ENCODE data around the gene CTAGE9. TPM values are rescaled to one million over a fixed set of nuclear protein-coding genes. Genes with fewer than 3 reads are reported as not detected.

The CTAGE9 gene
- total RNA-seq, 1 donor = not detected

- no peaks in the 10 kb centered on the region for H3K9me3 ChIP-seq (ENCODE audit: low read depth, low read length)
- no peak for DNase-seq (ENCODE audit: insufficient read length, low spot score, missing footprints)
- no peak overlapping the region for H2AFZ ChIP-seq (ENCODE audit: low read length)
- H3K27ac ChIP-seq (ENCODE audit: low read depth, low read length) = no peak overlapping the region
- no peaks in the 10 kb centered on the region for H3K27me3 ChIP-seq (ENCODE audit: insufficient read depth, low read length)
- H3K4me1 ChIP-seq (ENCODE audit: insufficient read depth, low read length) = no peaks in the 10 kb centered on the region
- H3K4me3 ChIP-seq (ENCODE audit: insufficient read depth, low read length) = no peak overlapping the region
- no peaks in the 10 kb centered on the region for H3K36me3 ChIP-seq (ENCODE audit: insufficient read depth, low read length)
- H3K4me2 ChIP-seq (ENCODE audit: insufficient read depth, low read length) = no peak overlapping the region
- H3K79me2 ChIP-seq (ENCODE audit: insufficient read depth, low read length) = no peaks in the 10 kb centered on the region
- no peaks in the 10 kb centered on the region for H4K20me1 ChIP-seq (ENCODE audit: insufficient read depth, low read length)
- no peak for TF ChIP-seq CTCF (IDR thresholded peaks at IDR 0.05; ENCODE audit: extremely low read depth, low read depth, low read length)
These were observed 18.8 kb downstream of the CTAGE9 start for GRCh38 chr6:131692031-131692430.

- Histone ChIP-seq H3K4me1 (ENCODE audit: insufficient read depth, low read length) (no peaks in the 10 kb centered on the region), H4K20me1 (ENCODE audit: insufficient read depth, low read length) (no peaks in the 10 kb centered on the region)
- no peak for DNase-seq (ENCODE audit: insufficient read length, low spot score, missing footprints)
These were observed 22.5 kb downstream of the CTAGE9 start for GRCh38 chr6:131688286-131688685.

DNA sequence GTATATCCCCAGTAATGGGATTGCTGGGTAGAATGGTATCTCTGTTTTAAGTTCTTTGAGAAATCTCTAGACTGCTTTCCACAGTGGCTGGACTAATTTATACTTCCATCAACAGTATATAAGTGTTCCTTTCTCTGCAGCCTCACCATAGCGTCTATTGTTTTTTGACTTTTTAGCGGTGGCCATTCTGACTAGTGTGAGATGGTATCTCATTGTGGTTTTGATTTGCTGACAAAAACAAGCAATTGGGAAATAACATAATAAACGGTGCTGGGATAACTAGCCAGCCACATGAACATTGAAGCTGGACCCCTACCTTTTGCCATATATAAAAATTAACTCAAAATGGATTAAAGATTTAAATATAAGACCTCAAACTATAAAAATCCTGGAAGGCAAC lies 23.8 kb downstream of the CTAGE9 start:
- TF ChIP-seq CTCF (IDR thresholded peaks at IDR 0.05; ENCODE audit: extremely low read depth, low read depth, low read length) = no peak

More at GRCh38 chr6:131688286-131688685, 22.5 kb downstream of the CTAGE9 start:
- TF ChIP-seq CTCF (IDR thresholded peaks at IDR 0.05; ENCODE audit: extremely low read depth, low read depth, low read length) = no peak
- H3K4me3 ChIP-seq (ENCODE audit: insufficient read depth, low read length) = no peak overlapping the region
- H3K79me2 ChIP-seq (ENCODE audit: insufficient read depth, low read length) = no peaks in the 10 kb centered on the region
- H3K4me2 ChIP-seq (ENCODE audit: insufficient read depth, low read length) = no peak overlapping the region
- no peaks in the 10 kb centered on the region for H3K27me3 ChIP-seq (ENCODE audit: insufficient read depth, low read length)
- H3K36me3 ChIP-seq (ENCODE audit: insufficient read depth, low read length) = no peaks in the 10 kb centered on the region
- no peaks in the 10 kb centered on the region for H3K9me3 ChIP-seq (ENCODE audit: low read depth, low read length)
- H3K27ac ChIP-seq (ENCODE audit: low read depth, low read length) = no peak overlapping the region
- H2AFZ ChIP-seq (ENCODE audit: low read length) = no peak overlapping the region

DNA sequence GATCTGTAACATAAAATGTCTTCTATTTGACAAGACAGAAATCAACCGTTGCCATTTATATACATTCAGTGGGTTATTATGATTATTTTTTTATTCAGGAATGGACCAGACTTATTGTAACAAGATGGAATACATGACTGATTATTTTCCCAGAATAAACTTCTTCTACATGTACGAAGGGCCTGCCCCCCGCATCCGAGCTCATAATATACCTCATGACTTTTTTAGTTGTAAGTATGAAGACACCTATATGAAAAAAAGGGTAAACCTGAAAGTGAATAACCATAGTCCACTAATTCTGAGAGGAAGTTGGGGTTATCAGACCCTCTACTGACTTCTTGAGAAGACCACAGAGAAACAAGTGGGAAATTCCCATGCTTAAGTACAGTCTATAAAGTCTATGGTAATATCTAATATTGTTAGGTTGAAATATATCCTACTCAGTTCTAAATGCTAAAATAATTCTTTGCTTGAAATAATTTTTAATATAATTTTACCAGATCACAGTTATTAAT lies 25.5 kb downstream of the CTAGE9 start:
- Histone ChIP-seq H3K4me1 (ENCODE audit: insufficient read depth, low read length) (no peaks in the 10 kb centered on the region), H3K4me2 (ENCODE audit: insufficient read depth, low read length) (no peak overlapping the region), H4K20me1 (ENCODE audit: insufficient read depth, low read length) (no peaks in the 10 kb centered on the region), H3K27ac (ENCODE audit: low read depth, low read length) (no peak overlapping the region), H3K9me3 (ENCODE audit: low read depth, low read length) (no peaks in the 10 kb centered on the region), H2AFZ (ENCODE audit: low read length) (no peak overlapping the region), H3K27me3 (ENCODE audit: insufficient read depth, low read length) (no peaks in the 10 kb centered on the region), H3K4me3 (ENCODE audit: insufficient read depth, low read length) (no peak overlapping the region), H3K79me2 (ENCODE audit: insufficient read depth, low read length) (no peaks in the 10 kb centered on the region), H3K36me3 (ENCODE audit: insufficient read depth, low read length) (no peaks in the 10 kb centered on the region)
- no peak for DNase-seq (ENCODE audit: insufficient read length, low spot score, missing footprints)
- TF ChIP-seq CTCF (IDR thresholded peaks at IDR 0.05; ENCODE audit: extremely low read depth, low read depth, low read length) = no peak

More for the DNA sequence above, 23.8 kb downstream of the CTAGE9 start:
- Histone ChIP-seq H3K4me3 (ENCODE audit: insufficient read depth, low read length) (no peak overlapping the region), H3K4me2 (ENCODE audit: insufficient read depth, low read length) (no peak overlapping the region), H3K4me1 (ENCODE audit: insufficient read depth, low read length) (no peaks in the 10 kb centered on the region), H3K27ac (ENCODE audit: low read depth, low read length) (no peak overlapping the region), H2AFZ (ENCODE audit: low read length) (no peak overlapping the region), H3K36me3 (ENCODE audit: insufficient read depth, low read length) (no peaks in the 10 kb centered on the region), H3K27me3 (ENCODE audit: insufficient read depth, low read length) (no peaks in the 10 kb centered on the region), H4K20me1 (ENCODE audit: insufficient read depth, low read length) (no peaks in the 10 kb centered on the region), H3K79me2 (ENCODE audit: insufficient read depth, low read length) (no peaks in the 10 kb centered on the region), H3K9me3 (ENCODE audit: low read depth, low read length) (no peaks in the 10 kb centered on the region)
- DNase-seq (ENCODE audit: insufficient read length, low spot score, missing footprints) = no peak
